ENCODE data around the gene UPK3BL2.
"Not testable (repeated sequence)": the region's sequence is repeated elsewhere in the genome, so short reads cannot be mapped to it uniquely, and the experiment has no call there.

The UPK3BL2 gene

DNA sequence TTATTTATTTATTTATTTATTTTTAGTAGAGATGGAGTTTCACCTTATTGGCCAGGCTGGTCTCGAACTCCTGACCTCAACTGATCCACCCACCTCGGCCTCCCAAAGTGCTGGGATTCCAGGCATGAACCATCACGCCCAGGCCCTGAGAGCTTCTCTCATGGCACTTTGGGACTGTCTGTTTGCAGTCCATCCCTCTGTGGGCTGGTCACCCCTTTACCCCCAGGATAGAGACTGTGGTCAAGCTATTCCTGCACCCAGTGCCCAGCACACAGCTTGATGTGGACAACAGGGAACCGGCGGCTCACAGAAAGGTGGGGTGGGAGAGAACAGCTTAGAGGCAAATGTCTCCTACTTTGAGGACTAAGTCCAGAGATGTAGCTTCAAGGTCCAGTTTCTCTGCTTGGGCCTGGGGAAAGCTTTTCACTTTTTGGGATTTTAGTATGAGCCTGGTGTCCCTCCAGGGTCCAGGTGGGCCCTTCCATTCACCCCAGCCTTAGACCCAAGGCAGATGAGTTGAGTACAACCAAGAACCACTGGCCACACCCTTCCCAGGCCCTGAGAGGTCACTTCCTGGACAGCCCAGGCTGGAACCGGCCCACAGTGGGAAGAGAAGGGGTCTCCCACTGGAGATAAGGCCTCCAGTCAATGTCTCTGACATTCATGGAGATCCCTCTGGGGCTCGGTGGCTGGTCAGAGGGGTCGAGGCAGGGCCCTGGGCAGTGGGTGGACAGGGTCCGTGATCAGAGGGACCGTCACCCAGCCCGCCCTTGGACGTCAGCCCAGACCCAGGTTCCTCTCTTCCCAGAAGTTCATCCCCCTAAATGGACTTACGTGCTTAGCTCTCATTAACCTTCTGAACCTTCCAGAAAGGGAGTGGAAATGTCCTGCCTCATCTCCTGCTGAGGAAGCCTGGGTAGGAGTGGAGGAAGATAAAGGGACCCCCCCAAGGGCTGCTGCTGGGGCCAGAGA, 15.4 kb downstream of the UPK3BL2 start:
- DNase-seq = not testable (repeated sequence)

DNA sequence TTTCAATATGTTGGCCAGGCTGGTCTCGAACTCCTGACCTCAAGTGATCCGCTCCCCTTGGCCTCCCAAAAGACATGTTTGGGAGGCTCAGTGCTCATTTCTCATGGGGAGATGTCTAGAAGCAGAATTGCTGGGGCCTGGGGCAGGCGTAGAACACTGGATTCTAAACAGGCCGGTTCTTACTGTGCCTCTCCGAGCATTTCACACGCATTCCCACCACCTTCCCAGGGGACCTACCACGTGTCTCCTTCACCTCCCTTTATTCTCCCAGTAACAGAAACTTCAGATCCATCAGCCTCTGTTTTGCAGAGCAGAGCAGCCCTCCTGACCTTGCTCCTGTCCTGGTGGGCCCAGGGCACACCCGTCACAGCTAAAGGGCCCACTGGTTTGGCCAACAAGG, 16.3 kb downstream of the UPK3BL2 start:
- DNase-seq = not testable (repeated sequence)

- DNase-seq = not testable (repeated sequence)
Measured at GRCh38 chr7:102524803-102525202, 18.7 kb downstream of the UPK3BL2 start.

DNA sequence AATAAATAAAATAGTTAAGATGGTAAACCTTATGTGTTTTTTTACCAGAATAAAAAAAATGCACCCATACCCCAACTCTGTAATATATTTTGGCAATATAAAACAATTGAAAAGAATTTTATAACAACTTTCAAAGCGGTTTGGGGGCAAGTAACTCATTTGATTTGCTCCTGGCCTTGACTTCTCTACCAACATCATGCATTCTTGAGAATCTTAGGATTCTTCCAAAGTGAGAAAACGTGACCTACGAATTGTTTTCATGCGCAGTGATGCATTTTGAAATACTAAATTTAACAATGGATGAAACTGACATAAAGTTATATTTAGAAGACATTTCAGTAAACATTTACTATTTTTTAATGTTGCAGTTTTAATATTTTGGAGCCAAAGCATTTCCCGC, 22.7 kb downstream of the UPK3BL2 start:
- not testable (repeated sequence) for DNase-seq

- DNase-seq = not testable (repeated sequence)
Measured at GRCh38 chr7:102517550-102518147, 25.8 kb downstream of the UPK3BL2 start, which contains the start of gene RASA4B. TSS of gene RASA4B (minus strand) at chr7:102517777. CDS start at chr7:102517710, 67 bp downstream.

GRCh38 chr7:102516951-102517350, 26.5 kb downstream of the UPK3BL2 start:
- DNase-seq = not testable (repeated sequence)

GRCh38 chr7:102515889-102516288, 27.6 kb downstream of the UPK3BL2 start:
- DNase-seq = not testable (repeated sequence)

DNA sequence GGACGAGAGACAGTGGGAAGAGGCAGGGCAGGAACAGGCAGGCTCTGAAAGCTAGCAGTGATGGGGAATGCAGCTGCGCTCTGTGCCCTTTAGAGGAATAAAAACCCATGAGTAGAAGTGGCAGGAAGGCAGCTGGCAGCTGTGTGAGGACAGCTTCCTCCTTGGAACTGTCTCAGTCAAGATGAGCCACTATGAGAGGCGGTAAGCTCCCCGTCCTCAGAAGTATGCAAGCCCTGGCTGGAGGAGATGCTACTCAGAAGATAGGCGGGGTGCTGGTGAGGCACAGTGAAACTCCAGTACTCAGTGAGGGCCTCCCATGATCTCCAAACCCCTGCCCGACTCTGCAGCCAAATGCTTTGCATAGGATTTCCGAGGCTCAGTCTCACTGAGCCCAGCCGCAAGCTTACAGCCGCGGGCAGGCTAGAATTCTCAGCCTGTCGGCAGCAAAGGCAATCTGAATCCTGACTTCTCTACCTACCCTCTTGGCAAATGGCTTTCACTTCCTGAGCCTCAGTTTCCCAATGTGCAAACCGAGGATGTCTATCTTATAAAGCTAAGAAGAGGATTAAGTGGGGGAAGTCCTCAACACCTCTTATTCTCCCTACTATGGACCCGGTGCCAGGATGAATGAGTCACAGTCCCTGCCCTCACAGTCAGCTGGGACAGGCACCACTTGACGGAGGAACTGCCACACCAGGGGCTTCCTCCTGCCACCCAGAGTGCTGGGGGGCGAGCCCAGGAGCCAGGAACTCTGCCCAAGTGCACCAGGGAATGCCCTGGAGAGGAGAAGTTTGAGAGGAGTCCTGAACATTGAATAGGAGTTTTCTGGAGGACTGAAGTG, 28.4 kb downstream of the UPK3BL2 start:
- not testable (repeated sequence) for DNase-seq

- DNase-seq = not testable (repeated sequence)
Measured at GRCh38 chr7:102512642-102513221, 30.8 kb downstream of the UPK3BL2 start.

- DNase-seq = not testable (repeated sequence)
Measured at GRCh38 chr7:102511860-102512522, 31.5 kb downstream of the UPK3BL2 start.

DNA sequence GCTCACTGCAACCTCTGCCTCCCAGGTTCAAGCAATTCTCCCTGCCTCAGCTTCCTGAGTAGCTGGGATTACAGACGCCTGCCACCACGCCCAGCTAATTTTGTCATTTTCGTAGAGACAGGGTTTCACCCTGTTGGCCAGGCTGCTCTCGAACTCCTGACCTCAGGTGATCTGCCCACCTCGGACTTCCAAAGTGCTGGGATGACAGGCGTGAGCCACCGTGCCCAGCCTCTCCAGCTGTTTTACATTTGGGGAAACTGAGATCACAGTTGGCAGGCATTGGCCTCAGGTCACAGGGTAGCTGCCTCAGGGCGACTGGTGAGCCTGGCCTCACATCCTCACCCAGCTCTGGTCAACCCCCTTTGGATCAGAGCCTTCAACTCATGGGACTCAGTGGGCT, 32.9 kb downstream of the UPK3BL2 start:
- DNase-seq = not testable (repeated sequence)

GRCh38 chr7:102507410-102508088, 35.9 kb downstream of the UPK3BL2 start:
- not testable (repeated sequence) for DNase-seq

DNA sequence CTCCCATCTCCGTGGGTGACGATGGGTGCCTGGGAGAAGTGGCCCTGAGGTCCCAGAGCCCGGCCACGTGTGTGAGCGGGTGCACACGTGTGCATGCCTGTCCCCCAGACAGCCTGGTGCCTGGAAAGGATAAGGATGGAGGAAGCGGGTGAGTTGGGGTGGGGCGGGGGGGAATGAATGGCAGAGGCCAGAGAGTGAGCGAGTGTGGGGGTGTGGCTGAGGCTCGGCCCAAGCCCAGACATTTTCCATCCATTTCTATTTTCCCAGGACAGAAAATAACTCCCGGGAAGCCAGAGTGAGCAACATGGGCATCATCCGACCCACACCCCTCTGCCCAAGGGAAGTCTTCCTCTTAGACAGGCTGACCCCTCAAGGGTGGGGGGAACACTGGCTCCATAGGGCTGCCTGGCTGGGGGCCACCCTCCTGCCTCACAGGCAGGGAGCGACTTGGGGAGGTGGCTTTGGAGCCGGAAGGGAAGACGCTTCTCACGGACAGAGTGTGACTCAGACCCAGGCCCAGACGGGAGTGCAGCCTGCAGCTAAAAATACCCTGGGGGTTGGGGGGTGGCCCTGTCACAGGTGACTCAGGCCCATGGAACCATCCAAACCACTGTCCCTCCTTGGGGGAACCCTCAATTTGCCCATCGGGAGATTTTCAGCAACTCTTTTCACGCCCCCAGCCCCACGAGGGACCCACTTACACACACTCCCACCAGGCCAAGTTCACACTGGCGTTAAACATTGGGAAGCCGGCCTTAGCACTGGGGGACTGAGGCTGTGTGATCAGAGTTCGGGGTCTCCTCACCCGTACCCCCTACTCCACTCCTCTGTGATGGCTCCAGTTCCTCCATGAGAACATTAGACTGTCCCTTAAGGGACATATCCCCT, 38.0 kb downstream of the UPK3BL2 start:
- not testable (repeated sequence) for DNase-seq

DNA sequence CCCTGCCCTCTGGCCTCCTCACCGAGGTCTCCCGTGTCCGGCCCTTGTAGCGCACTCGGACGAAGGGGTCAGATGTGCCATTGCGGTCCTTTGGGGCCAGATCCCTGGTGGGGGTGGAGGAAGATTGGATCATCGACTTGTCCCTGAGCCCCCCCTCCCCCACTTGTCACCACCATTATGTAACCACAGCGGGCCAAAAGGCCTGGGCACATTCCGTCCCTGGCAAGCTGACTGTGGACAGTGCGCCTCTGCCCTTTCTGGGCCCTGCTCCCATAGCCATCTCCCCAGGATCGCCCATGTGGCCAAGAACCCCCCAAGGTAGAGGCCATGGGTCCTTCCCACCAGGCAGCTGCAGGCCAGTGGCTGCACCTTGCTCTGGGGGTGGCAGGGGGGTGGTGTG, 40.4 kb downstream of the UPK3BL2 start:
- DNase-seq = not testable (repeated sequence)

DNA sequence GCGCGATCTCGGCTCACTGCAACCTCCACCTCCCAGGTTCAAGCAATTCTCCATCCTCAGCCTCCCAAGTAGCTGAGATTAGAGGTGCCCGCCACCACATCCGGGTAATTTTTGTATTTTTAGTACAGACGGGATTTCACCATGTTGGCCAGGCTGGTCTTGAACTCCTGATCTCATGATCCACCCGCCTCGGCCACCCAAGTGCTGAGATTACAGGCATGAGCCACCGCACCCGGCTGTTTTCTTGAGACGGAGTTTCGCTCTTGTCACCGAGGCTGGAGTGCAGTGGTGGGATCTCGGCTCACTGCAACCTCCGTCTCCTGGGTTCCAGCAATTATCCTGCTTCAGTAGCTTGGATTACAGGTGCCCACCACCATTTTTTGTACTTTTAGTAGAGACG, 45.2 kb downstream of the UPK3BL2 start:
- not testable (repeated sequence) for DNase-seq

GRCh38 chr7:102497308-102497707, 46.2 kb downstream of the UPK3BL2 start:
- not testable (repeated sequence) for DNase-seq

- not testable (repeated sequence) for DNase-seq
Measured at GRCh38 chr7:102496861-102497260, 46.6 kb downstream of the UPK3BL2 start.

DNA sequence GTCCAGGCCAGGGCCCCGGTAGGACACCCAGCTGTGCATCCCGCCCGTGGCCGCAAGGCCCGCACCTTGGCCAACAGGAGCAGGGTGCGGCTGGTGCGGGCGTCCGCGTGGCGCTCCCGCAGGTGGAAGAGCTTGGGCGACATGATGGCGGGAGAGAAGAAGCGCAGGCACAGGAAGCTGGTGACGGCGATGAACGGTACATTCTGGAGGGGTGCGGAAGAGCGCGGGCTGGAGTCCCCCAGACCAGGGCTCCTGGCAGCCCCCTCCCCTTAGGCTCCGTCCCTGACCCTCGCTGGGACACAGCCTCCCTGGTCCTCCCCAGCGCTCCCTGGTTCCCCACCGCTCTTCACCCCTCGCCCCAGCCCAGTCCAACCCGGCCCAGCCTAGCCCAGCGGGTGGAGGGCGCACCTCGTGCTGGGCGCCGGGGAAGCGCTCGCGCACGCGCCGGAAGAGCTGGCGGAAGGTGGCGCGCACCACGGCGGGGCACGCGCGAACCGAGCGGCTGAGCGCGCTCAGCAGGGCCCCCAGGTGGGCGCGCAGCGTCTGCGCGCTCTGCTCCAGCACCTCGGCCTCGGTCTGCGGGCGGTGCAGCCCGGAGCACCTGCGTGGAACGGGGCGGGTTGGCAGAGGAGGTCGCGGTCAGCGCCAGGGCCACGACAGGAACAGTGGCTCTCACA, 48.9 kb downstream of the UPK3BL2 start:
- not testable (repeated sequence) for DNase-seq

- DNase-seq = not testable (repeated sequence)
Measured at GRCh38 chr7:102494026-102494425, 49.5 kb downstream of the UPK3BL2 start.
